GM19324 (cell line): ENCODE data around the gene KIAA0319L.

Experiments
- ATAC-seq: cut with Tn5 transposase; IDR thresholded peaks from one replicate; pipeline ENCODE4 v1.9.1; 2021; ENCODE audit warnings: mild to moderate bottlenecking, moderate library complexity; ENCODE audit not compliant: unreplicated experiment, low FRiP score

KIAA0319L gene

DNA sequence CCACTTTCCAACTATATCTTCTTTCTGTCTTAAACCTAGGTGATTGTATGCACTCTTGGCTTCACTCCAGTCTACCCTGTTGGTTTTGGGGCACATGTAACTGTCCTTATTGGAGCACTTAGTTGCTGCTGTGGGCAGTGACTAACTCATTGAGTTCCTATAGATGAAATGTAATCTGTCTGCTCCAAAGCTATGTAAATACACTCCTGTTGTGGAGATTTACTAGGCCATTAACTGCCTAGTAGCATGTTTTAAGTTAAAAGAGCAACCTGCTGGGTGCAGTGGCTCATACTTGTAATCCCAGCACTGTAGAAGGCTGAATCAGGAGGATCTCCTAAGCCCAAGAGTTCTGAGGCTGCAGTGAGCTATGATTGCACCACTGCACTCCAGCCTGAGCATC lies 151.1 kb downstream of the KIAA0319L start:
- ATAC-seq = no peak

DNA sequence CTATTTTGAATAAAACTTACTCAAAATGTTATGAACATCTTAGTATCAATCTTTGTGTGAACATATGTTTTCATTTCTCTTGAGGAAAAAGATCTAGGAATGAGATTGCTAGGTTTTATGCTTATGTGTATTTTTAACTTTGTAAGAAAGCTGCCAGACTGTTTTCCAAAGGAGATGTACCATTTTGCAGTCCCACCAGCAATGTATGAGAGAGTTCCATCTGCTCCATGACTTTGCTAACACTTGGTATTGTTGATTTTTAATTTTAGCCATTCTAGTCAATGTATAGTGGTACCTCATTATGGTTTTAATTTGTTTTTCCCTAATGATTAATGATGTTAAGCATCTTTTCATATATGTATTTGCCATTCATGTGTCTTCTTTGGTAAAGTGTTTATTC lies 156.2 kb downstream of the KIAA0319L start:
- ATAC-seq = no peak

DNA sequence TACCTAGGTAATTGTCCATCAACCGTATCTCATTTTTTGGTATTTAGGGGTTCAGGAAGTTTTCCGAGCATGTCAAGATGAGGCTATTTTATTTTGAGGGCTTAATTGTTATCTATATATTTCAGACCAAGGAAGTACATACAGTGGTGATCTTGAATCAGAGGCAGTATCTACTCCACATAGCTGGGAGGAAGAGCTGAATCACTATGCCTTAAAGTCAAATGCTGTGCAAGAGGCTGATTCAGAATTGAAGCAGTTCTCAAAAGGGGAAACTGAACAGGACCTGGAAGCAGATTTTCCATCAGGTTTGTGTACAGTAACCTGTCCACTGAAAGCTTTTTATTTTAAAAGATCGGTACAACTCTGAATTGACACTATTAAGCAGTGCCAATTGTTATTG lies 158.5 kb downstream of the KIAA0319L start:
- no peak for ATAC-seq

DNA sequence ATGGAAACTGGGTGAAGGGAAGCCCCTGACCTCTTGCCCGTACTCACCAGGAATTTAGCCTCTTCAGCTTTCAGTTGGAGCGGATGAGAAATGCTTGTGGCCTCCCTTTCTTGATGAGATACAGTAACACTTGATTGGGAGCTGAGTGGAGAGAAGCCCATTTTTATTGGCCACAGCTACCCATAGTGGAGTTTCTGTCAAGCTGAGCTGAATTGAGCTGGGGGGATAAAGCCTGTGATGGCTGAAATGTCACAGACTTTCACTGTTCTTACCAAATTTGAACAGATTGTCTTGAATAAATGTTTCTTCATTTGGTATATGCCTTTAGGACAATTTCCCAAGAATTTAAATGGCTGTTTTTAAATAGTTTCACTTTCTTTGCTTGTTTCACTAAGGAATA lies 162.8 kb downstream of the KIAA0319L start:
- no peak for ATAC-seq

DNA sequence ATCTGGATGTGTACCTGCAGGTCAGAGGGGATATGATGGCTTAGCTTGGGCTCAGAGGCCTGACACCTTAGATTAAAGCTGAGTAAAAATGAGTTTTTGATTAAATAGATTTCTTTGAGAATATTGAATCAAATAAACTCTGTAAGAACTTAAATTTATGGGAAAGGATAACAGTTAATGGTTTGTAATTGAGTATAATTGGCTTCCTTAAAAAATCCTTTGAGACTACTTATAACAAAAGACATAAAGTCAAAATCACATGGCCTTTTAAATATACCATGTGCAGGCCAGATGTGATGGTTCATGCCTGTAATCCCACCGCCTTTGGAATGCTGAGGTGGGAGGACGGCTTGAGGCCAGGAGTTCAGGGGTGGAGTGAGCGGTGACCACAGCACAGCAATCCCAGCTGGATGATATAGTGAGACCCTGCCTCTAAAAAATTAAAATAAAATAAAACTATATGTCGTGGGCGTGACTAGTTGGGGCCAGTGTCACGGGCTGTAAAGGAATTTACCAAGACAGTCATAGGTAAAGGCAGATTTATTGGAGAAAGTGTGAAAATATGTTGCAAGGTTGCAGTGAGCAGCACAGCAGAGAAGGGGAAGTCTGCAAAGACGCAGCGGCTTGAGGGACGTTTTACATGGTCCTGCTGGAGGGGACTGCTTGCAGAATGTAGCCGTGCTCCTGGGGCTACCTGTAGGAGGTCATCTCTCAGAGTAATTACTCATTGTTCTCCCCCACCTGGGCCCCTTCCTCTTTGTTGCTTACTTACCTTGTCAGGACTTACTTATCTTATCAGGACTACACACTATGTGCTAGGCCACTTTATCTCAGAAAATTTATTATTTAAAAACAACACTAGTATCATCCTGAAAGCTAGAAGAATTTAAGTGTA lies 166.4 kb downstream of the KIAA0319L start:
- ATAC-seq = no peak

DNA sequence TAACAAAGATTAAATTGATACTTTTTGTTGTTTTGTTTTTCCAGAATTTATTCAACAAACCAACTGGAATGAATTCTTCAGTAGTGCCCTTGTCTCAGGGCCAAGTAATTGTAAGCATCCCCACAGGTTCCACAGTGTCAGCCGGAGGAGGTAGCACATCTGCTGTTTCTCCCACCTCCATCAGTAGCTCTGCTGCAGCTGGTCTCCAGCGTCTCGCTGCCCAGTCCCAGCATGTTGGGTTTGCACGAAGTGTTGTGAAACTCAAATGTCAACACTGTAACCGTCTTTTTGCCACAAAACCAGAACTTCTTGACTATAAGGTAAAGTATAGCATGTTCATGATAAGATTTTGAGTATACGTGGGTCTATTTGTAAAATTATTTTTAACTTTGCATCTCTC lies 170.2 kb downstream of the KIAA0319L start:
- ATAC-seq = no peak

DNA sequence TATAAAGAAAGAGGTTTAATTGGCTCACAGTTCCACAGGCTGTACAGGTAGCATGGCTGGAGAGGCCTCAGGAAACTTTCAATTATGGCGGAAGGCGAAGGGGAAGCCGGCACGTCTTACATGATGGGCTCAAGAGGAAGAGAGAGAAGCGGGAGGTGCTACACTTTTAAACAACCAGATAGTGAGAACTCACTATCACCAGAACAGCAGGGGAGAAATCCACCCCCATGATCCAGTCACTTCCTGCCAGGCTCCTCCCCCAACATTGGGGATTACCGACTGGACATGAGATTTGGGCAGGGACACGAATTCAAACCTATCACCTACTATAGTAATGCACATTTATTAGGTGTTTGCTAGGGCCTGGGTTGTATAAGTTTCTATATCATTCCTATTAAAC lies 170.9 kb downstream of the KIAA0319L start:
- ATAC-seq = no peak
